Measurements from ENCODE around the gene CHID1. TPM values are rescaled to one million over a fixed set of nuclear protein-coding genes. Genes with fewer than 3 reads are reported as not detected.

CHID1 gene
- total and polyA plus RNA-seq, 2 donors (not counting 1 experiment from before 2014, with no cell fraction given), result 31.0 to 68.1 TPM

- POLR2A ChIA-PET, result interaction anchor here (0.7 kb wide), 1 partner anchor 19 kb away, joined by 8 read pairs; no protein-coding TSS in a partner anchor
- H3K4me1 ChIP-seq (ENCODE audit: control insufficient read depth in 2 of 2, insufficient read depth in 2 of 2, low read length in 2 of 2), result peaks cover 4 to 7% of the 10 kb centered on the region in 2 donors
- TF ChIP-seq CTCF (IDR thresholded peaks at IDR 0.05) (no peak), EZH2 (IDR thresholded peaks at IDR 0.05; ENCODE audit: borderline replicate concordance, insufficient read depth, low read depth, low read length, poor library complexity, severe bottlenecking) (no peak)
- H3K27ac ChIP-seq (ENCODE audit: low read length in 2 of 2), result no peak overlapping the region
- H3K36me3 ChIP-seq (replicated peaks in 1 of 2; ENCODE audit: control extremely low read depth in 1 of 2, control insufficient read depth in 1 of 2, extremely low read depth in 1 of 2, insufficient read depth in 2 of 2, low read length in 1 of 2), result no peaks in the 10 kb centered on the region
- H3K9ac ChIP-seq (ENCODE audit: low read length), result no peak overlapping the region
- WGBS (ENCODE audit: insufficient coverage), result no CpG with 5 or more reads among the region's 3 CpGs
- no peak overlapping the region for H3K4me3 ChIP-seq (ENCODE audit: control extremely low read depth in 1 of 5, extremely low read depth in 1 of 5, insufficient read depth in 1 of 5, low read depth in 2 of 5, low read length in 4 of 5)
- CTCF ChIA-PET, result no interaction called here
- no peaks in the 10 kb centered on the region for H3K27me3 ChIP-seq (replicated peaks in 1 of 4; ENCODE audit: control extremely low read depth in 1 of 4, control insufficient read depth in 3 of 4, insufficient read depth in 4 of 4, low read length in 3 of 4)
- intact Hi-C loops (cut with micrococcal nuclease), result no loop called here
- no peaks in the 10 kb centered on the region for H3K9me3 Mint-ChIP-seq (ENCODE audit: insufficient read depth)
- no peak overlapping the region for H3K4me2 ChIP-seq (replicated peaks; ENCODE audit: low read depth, low read length, poor library complexity, severe bottlenecking)
- H3K4me1 Mint-ChIP-seq, result peaks cover 23% of the 10 kb centered on the region
- no peak overlapping the region for H3K4me3 Mint-ChIP-seq
- no peak overlapping the region for H3K27ac Mint-ChIP-seq
- H2AFZ ChIP-seq (ENCODE audit: insufficient read depth, low read depth, low read length, poor library complexity, severe bottlenecking), result no peak overlapping the region
- ATAC-seq (ENCODE audit: low read depth), result no peak
- peaks cover 73% of the 10 kb centered on the region for H4K20me1 ChIP-seq (ENCODE audit: control insufficient read depth, insufficient read depth, low read length, poor library complexity, severe bottlenecking)
- peaks cover 99% of the 10 kb centered on the region for H3K79me2 ChIP-seq (ENCODE audit: control insufficient read depth, insufficient read depth, low read length)
- H3K27me3 Mint-ChIP-seq, result no peaks in the 10 kb centered on the region
- DNase-seq, result no peak
- no peaks in the 10 kb centered on the region for H3K9me3 ChIP-seq (ENCODE audit: control extremely low read depth in 1 of 3, control insufficient read depth in 2 of 3, insufficient read depth in 1 of 3, low read length in 2 of 3)
These were observed 25.6 kb upstream of the CHID1 start for GRCh38 chr11:936199-936598.

DNA sequence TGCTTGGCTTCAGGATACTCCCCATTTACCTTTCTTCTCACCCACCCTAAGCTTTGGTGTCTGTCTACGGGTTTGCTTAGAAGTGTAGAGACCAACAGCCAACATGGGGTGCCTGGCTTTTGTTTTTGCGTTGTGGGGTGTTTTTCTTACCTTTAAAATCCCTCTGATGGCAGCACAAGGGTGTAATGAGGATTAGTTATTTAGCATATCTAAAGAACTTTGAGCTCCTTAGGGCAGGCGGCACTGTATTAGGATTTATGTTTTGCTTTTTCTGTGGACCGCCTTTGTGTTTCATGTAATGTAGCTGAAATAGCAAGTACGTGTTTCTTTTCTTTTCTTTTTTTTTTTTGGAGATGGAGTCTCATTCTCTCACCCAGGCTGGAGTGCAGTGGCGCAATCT, 23.9 kb upstream of the CHID1 start:
- Histone ChIP-seq H3K4me1 (ENCODE audit: control insufficient read depth in 2 of 2, insufficient read depth in 2 of 2, low read length in 2 of 2) (no peaks in the 10 kb centered on the region), H3K9ac (ENCODE audit: low read length) (no peak overlapping the region), H3K27me3 (replicated peaks in 1 of 4; ENCODE audit: control extremely low read depth in 1 of 4, control insufficient read depth in 3 of 4, insufficient read depth in 4 of 4, low read length in 3 of 4) (no peaks in the 10 kb centered on the region), H2AFZ (ENCODE audit: insufficient read depth, low read depth, low read length, poor library complexity, severe bottlenecking) (no peak overlapping the region), H3K36me3 (replicated peaks in 1 of 2; ENCODE audit: control extremely low read depth in 1 of 2, control insufficient read depth in 1 of 2, extremely low read depth in 1 of 2, insufficient read depth in 2 of 2, low read length in 1 of 2) (no peaks in the 10 kb centered on the region), H3K27ac (ENCODE audit: low read length in 2 of 2) (no peak overlapping the region), H3K9me3 (ENCODE audit: control extremely low read depth in 1 of 3, control insufficient read depth in 2 of 3, insufficient read depth in 1 of 3, low read length in 2 of 3) (no peaks in the 10 kb centered on the region), H3K4me2 (replicated peaks; ENCODE audit: low read depth, low read length, poor library complexity, severe bottlenecking) (no peak overlapping the region), H3K4me3 (ENCODE audit: control extremely low read depth in 1 of 5, extremely low read depth in 1 of 5, insufficient read depth in 1 of 5, low read depth in 2 of 5, low read length in 4 of 5) (no peak overlapping the region), H4K20me1 (ENCODE audit: control insufficient read depth, insufficient read depth, low read length, poor library complexity, severe bottlenecking) (peaks cover 72% of the 10 kb centered on the region), H3K79me2 (ENCODE audit: control insufficient read depth, insufficient read depth, low read length) (peaks cover 98% of the 10 kb centered on the region)
- POLR2A ChIA-PET, result no interaction called here
- TF ChIP-seq EZH2 (IDR thresholded peaks at IDR 0.05; ENCODE audit: borderline replicate concordance, insufficient read depth, low read depth, low read length, poor library complexity, severe bottlenecking), result no peak
- no peak for TF ChIP-seq CTCF (IDR thresholded peaks at IDR 0.05)
- no peak overlapping the region for H3K4me3 Mint-ChIP-seq
- CTCF ChIA-PET, result no interaction called here
- peaks cover 9% of the 10 kb centered on the region for H3K4me1 Mint-ChIP-seq
- H3K27me3 Mint-ChIP-seq, result no peaks in the 10 kb centered on the region
- no peaks in the 10 kb centered on the region for H3K9me3 Mint-ChIP-seq (ENCODE audit: insufficient read depth)
- intact Hi-C loops (cut with micrococcal nuclease), result no loop called here
- ATAC-seq (ENCODE audit: low read depth) (no peak), DNase-seq (no peak)
- WGBS (ENCODE audit: insufficient coverage), result no CpG with 5 or more reads among the region's 6 CpGs
- H3K27ac Mint-ChIP-seq, result no peak overlapping the region
